ENCODE results near the gene LAMA3. TPM values are rescaled to one million over a fixed set of nuclear protein-coding genes. Genes with fewer than 3 reads are reported as not detected.

The LAMA3 gene
- total and polyA plus RNA-seq, 2 of the 13 experiments (the other 11 are each of a cell fraction or from before 2014, with no cell fraction given), result 0.45 to 2.2 TPM

DNA sequence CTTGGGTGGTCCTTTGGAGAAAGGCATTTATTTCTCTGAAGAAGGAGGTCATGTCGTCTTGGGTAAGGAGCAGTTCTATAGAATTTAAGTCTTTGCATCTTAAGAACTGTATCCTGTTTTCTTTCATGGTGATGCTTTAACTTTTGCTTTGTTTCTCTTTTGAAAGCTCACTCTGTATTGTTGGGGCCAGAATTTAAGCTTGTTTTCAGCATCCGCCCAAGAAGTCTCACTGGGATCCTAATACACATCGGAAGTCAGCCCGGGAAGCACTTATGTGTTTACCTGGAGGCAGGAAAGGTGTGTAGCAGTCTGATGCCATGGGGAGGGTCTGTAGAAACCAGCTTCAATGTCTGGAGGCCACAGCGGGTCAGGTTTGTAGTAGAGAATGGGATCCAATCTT lies 260.6 kb downstream of the LAMA3 start:
- Histone ChIP-seq H3K79me2 (ENCODE audit: insufficient read depth, low read length) (no peaks in the 10 kb centered on the region), H3K27me3 (ENCODE audit: control insufficient read depth in 1 of 2, insufficient read depth in 2 of 2, low read length in 2 of 2) (no peaks in the 10 kb centered on the region), H3K36me3 (replicated peaks in 1 of 2; ENCODE audit: control insufficient read depth in 1 of 2, insufficient read depth in 2 of 2, low read length in 2 of 2) (no peaks in the 10 kb centered on the region), H3K4me1 (ENCODE audit: insufficient read depth, low read length) (no peaks in the 10 kb centered on the region), H3K9me3 (ENCODE audit: low read length) (no peaks in the 10 kb centered on the region), H3K9ac (ENCODE audit: insufficient read depth, low read depth, low read length) (no peak overlapping the region), H3K4me3 (replicated peaks in 1 of 3; ENCODE audit: insufficient read depth in 1 of 3, low read depth in 2 of 3, low read length in 3 of 3) (no peak overlapping the region), H3K27ac (ENCODE audit: extremely low read length, insufficient read depth, low read length) (no peak overlapping the region), H2AFZ (ENCODE audit: low read length) (no peak overlapping the region), H4K20me1 (ENCODE audit: insufficient read depth, low read length) (no peaks in the 10 kb centered on the region), H3K4me2 (ENCODE audit: low read depth, low read length) (no peak overlapping the region)
- intact Hi-C loops (cut with micrococcal nuclease; ENCODE audit: unreplicated experiment), result no loop called here
- no peak for DNase-seq (ENCODE audit: low spot score)
- ChIA-PET POLR2A (no interaction called here), CTCF (ENCODE audit: low intra/inter-chr PET ratio, low total read pairs) (no interaction called here)
- BruUV-seq (replicated peaks), result no TSS peak
- ATAC-seq, result no peak
- WGBS (ENCODE audit: low lambda C conversion rate), result 64% methylated on average over 5 of the region's 5 CpGs
- no peak for FAIRE-seq
- in situ Hi-C loops (cut with HindIII; ENCODE audit: extremely low pct_ligation_motif_present, low pct_unique_long_range_greater_than_20kb), result no loop called here
- TF ChIP-seq IKZF1 (IDR thresholded peaks at IDR 0.05) (no peak), HCFC1 (IDR thresholded peaks at IDR 0.05; ENCODE audit: low read depth, low read length) (no peak), NR1H2 (CRISPR knock-in tag; IDR thresholded peaks at IDR 0.05; ENCODE audit: borderline replicate concordance, low read depth) (no peak), KDM1A (CRISPR knock-in tag; IDR thresholded peaks at IDR 0.05) (no peak), ZNF10 (CRISPR knock-in tag; IDR thresholded peaks at IDR 0.05; ENCODE audit: borderline replicate concordance, low read depth) (no peak), RXRA (CRISPR knock-in tag; IDR thresholded peaks at IDR 0.05) (no peak), MAFF (IDR thresholded peaks at IDR 0.05; ENCODE audit: low read depth, low read length) (no peak), NRL (CRISPR knock-in tag; IDR thresholded peaks at IDR 0.05; ENCODE audit: borderline replicate concordance) (no peak), MTA3 (CRISPR knock-in tag; IDR thresholded peaks at IDR 0.05) (no peak), SMYD3 (CRISPR knock-in tag; IDR thresholded peaks at IDR 0.05) (no peak), ZZZ3 (CRISPR knock-in tag; IDR thresholded peaks at IDR 0.05; ENCODE audit: borderline replicate concordance) (no peak), ZNF143 (CRISPR knock-in tag; IDR thresholded peaks at IDR 0.05) (no peak)
- TF ChIP-seq, protein P1, sequence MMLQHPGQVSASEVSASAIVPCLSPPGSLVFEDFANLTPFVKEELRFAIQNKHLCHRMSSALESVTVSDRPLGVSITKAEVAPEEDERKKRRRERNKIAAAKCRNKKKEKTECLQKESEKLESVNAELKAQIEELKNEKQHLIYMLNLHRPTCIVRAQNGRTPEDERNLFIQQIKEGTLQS (CRISPR knock-in tag; IDR thresholded peaks at IDR 0.05), result no peak
- TF ChIP-seq, protein P2, sequence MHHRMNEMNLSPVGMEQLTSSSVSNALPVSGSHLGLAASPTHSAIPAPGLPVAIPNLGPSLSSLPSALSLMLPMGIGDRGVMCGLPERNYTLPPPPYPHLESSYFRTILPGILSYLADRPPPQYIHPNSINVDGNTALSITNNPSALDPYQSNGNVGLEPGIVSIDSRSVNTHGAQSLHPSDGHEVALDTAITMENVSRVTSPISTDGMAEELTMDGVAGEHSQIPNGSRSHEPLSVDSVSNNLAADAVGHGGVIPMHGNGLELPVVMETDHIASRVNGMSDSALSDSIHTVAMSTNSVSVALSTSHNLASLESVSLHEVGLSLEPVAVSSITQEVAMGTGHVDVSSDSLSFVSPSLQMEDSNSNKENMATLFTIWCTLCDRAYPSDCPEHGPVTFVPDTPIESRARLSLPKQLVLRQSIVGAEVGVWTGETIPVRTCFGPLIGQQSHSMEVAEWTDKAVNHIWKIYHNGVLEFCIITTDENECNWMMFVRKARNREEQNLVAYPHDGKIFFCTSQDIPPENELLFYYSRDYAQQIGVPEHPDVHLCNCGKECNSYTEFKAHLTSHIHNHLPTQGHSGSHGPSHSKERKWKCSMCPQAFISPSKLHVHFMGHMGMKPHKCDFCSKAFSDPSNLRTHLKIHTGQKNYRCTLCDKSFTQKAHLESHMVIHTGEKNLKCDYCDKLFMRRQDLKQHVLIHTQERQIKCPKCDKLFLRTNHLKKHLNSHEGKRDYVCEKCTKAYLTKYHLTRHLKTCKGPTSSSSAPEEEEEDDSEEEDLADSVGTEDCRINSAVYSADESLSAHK (CRISPR knock-in tag; IDR thresholded peaks at IDR 0.05; ENCODE audit: borderline replicate concordance), result no peak
- TF ChIP-seq, protein P3, sequence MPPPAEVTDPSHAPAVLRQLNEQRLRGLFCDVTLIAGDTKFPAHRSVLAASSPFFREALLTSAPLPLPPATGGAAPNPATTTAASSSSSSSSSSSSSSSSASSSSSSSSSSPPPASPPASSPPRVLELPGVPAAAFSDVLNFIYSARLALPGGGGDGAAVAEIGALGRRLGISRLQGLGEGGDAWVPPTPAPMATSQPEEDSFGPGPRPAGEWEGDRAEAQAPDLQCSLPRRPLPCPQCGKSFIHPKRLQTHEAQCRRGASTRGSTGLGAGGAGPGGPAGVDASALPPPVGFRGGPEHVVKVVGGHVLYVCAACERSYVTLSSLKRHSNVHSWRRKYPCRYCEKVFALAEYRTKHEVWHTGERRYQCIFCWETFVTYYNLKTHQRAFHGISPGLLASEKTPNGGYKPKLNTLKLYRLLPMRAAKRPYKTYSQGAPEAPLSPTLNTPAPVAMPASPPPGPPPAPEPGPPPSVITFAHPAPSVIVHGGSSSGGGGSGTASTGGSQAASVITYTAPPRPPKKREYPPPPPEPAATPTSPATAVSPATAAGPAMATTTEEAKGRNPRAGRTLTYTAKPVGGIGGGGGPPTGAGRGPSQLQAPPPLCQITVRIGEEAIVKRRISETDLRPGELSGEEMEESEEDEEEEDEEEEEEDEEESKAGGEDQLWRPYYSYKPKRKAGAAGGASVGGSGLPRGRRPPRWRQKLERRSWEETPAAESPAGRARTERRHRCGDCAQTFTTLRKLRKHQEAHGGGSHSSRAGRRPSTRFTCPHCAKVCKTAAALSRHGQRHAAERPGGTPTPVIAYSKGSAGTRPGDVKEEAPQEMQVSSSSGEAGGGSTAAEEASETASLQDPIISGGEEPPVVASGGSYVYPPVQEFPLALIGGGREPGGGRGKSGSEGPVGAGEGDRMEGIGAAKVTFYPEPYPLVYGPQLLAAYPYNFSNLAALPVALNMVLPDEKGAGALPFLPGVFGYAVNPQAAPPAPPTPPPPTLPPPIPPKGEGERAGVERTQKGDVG (CRISPR knock-in tag; IDR thresholded peaks at IDR 0.05; ENCODE audit: borderline replicate concordance), result no peak
